Measurements from ENCODE around the gene LANCL2. TPM values are rescaled to one million over a fixed set of nuclear protein-coding genes. Genes with fewer than 3 reads are reported as not detected.
"Not testable (repeated sequence)": the region's sequence is repeated elsewhere in the genome, so short reads cannot be mapped to it uniquely, and the experiment has no call there.

Gene LANCL2
- total and polyA plus RNA-seq, 3 experiments from 2014 or later: 7.4 to 24.1 (median 22.1) TPM

GRCh38 chr7:55411844-55412243 lies 46.7 kb downstream of the LANCL2 start:
- CTCF ChIA-PET: no interaction called here
- Histone ChIP-seq H3K27ac (ENCODE audit: low read depth, low read length) (no peak overlapping the region), H3K27me3 (ENCODE audit: insufficient read depth, low read length, poor library complexity, severe bottlenecking) (no peaks in the 10 kb centered on the region), H3K4me1 (ENCODE audit: insufficient read depth, low read length) (no peaks in the 10 kb centered on the region), H3K36me3 (ENCODE audit: insufficient read depth, low read length) (peaks cover 5% of the 10 kb centered on the region), H3K9me3 (ENCODE audit: low read length) (no peaks in the 10 kb centered on the region), H3K4me3 (ENCODE audit: low read length) (no peak overlapping the region)
- Mint-ChIP-seq H3K27me3 (no peaks in the 10 kb centered on the region), H3K9me3 (no peaks in the 10 kb centered on the region), H3K4me1 (peaks cover 2 to 3% (median 3%) of the 10 kb centered on the region in 3 donors), H3K36me3 (peaks cover 0 to 20% (median 6%) of the 10 kb centered on the region in 3 donors), H3K27ac (no peak overlapping the region), H3K4me3 (no peak overlapping the region)
- POLR2A ChIA-PET: no interaction called here
- DNase-seq: no peak

GRCh38 chr7:55413442-55413841 lies 48.3 kb downstream of the LANCL2 start:
- CTCF ChIA-PET: interaction anchor here (0.8 to 4.3 kb wide), 4 partner anchors 121 to 134 kb away, joined by 3 to 66 read pairs (median 4); no protein-coding TSS in a partner anchor
- POLR2A ChIA-PET: no interaction called here
- no peaks in the 10 kb centered on the region for H3K4me1 ChIP-seq (ENCODE audit: insufficient read depth, low read length)

DNA sequence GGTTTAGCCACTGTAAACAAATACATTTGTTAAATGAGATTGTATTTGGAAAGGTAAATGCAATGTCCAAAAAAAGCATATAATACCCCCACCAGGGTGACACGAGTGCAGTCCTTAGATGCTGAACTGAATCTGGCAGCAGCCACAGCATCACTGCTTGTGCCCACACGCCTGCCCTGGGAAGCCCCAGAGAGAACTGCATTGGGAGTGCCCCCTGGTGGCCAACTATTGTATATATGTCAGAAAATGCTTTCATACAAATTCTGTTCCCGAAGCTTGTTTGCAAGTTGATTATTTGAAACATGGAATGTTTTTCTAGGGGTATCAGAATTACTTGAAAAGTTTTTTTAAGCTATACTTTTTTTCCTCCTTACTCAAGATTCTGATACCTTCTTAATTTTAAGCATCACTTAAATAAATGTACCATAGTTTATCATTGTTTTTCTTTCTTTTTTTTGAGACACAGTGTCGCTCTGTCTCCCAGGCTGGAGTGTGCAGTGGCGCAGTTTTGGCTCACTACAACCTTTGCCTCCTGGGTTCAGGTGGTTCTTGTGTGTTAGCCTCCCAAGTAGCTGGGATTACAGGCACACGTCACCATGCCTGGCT lies 50.1 kb downstream of the LANCL2 start:
- H3K9me3 ChIP-seq (ENCODE audit: low read length): no peaks in the 10 kb centered on the region
- no peaks in the 10 kb centered on the region for H3K27me3 Mint-ChIP-seq
- no peak overlapping the region for H3K4me3 Mint-ChIP-seq
- DNase-seq: peak; percentile 71 to 85 (median 73)
- no peaks in the 10 kb centered on the region for H3K4me1 ChIP-seq (ENCODE audit: insufficient read depth, low read length)
- no peaks in the 10 kb centered on the region for H3K9me3 Mint-ChIP-seq
- POLR2A ChIA-PET: no interaction called here
- H3K27ac ChIP-seq (ENCODE audit: low read depth, low read length): no peak overlapping the region
- peaks cover 0 to 17% (median 5%) of the 10 kb centered on the region in 3 donors for H3K36me3 Mint-ChIP-seq
- peaks cover 5% of the 10 kb centered on the region for H3K36me3 ChIP-seq (ENCODE audit: insufficient read depth, low read length)
- no peaks in the 10 kb centered on the region for H3K27me3 ChIP-seq (ENCODE audit: insufficient read depth, low read length, poor library complexity, severe bottlenecking)
- no peak overlapping the region for H3K4me3 ChIP-seq (ENCODE audit: low read length)
- H3K27ac Mint-ChIP-seq: peak overlapping the region in 1 of 8 donors; percentile 33
- peaks cover 2 to 3% (median 3%) of the 10 kb centered on the region in 3 donors for H3K4me1 Mint-ChIP-seq
- CTCF ChIA-PET: interaction anchor here (0.6 to 4.3 kb wide), 22 partner anchors 9 to 555 kb away, joined by 3 to 66 read pairs (median 4); no protein-coding TSS in a partner anchor

More at GRCh38 chr7:55413442-55413841, 48.3 kb downstream of the LANCL2 start:
- Histone ChIP-seq H3K27me3 (ENCODE audit: insufficient read depth, low read length, poor library complexity, severe bottlenecking) (no peaks in the 10 kb centered on the region), H3K9me3 (ENCODE audit: low read length) (no peaks in the 10 kb centered on the region), H3K4me3 (ENCODE audit: low read length) (no peak overlapping the region), H3K27ac (ENCODE audit: low read depth, low read length) (no peak overlapping the region), H3K36me3 (ENCODE audit: insufficient read depth, low read length) (peaks cover 5% of the 10 kb centered on the region)
- Mint-ChIP-seq H3K4me3 (no peak overlapping the region), H3K9me3 (no peaks in the 10 kb centered on the region), H3K4me1 (peaks cover 2 to 3% (median 3%) of the 10 kb centered on the region in 3 donors), H3K27ac (no peak overlapping the region), H3K36me3 (peaks cover 0 to 16% (median 5%) of the 10 kb centered on the region in 3 donors), H3K27me3 (no peaks in the 10 kb centered on the region)
- DNase-seq: no peak

DNA sequence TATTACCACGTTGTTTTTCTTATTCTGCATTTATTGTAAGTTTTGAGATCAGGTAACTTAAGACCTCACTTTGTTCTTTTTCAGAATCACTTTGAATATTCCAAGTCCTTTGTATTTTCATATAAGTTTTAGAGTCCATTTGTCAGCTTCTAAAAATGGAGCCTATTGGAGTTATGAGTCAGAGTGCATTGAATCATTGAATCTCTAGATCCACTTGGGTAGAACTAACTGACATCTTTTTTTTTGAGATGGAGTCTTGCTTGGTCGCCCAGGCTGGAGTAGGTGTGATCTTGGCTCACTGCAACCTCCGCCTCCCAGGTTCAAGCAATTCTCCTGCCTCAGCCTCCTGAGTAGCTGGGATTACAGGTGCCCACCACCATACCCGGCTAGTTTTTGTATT lies 52.3 kb downstream of the LANCL2 start:
- H3K4me3 Mint-ChIP-seq; H3K4me1 Mint-ChIP-seq; H3K27me3 ChIP-seq (ENCODE audit: insufficient read depth, low read length, poor library complexity, severe bottlenecking); H3K27me3 Mint-ChIP-seq; H3K27ac ChIP-seq (ENCODE audit: low read depth, low read length); H3K9me3 ChIP-seq (ENCODE audit: low read length); DNase-seq; H3K36me3 ChIP-seq (ENCODE audit: insufficient read depth, low read length); H3K36me3 Mint-ChIP-seq; H3K4me1 ChIP-seq (ENCODE audit: insufficient read depth, low read length); H3K4me3 ChIP-seq (ENCODE audit: low read length); POLR2A ChIA-PET; H3K9me3 Mint-ChIP-seq: not testable (repeated sequence)
- H3K27ac Mint-ChIP-seq: peak overlapping the region in 1 of 8 donors; percentile 0
- CTCF ChIA-PET: interaction anchor here (1.5 kb wide), 1 partner anchor 136 kb away, joined by 5 read pairs; no protein-coding TSS in a partner anchor

DNA sequence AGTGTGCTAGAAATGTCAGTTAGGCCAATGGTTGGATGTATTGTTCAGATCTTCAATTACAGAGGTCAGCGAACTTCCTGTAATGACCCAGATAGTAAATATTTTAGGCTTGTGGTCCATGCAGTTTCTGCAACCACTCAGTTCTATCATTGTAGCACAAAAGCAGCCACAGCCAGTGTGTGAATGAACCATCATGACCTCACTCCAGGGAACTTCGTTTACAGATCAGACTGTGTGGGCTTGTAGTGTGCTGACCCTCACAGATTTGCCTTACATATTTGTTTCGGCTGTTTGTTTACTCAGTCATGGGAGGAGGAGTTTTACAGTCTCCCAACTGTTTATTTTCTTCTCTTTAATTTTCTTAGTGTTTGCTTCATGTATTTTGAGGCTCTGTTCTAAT lies 55.4 kb downstream of the LANCL2 start:
- H3K9me3 ChIP-seq (ENCODE audit: low read length): no peaks in the 10 kb centered on the region
- CTCF ChIA-PET: interaction anchor here (1.4 kb wide), 1 partner anchor 176 kb away, joined by 3 read pairs; no protein-coding TSS in a partner anchor
- Mint-ChIP-seq H3K27ac (peak overlapping the region in 1 of 8 donors; percentile 54), H3K4me1 (no peaks in the 10 kb centered on the region), H3K36me3 (peaks cover under 1 to 15% (median 7%) of the 10 kb centered on the region in 3 donors), H3K9me3 (no peaks in the 10 kb centered on the region), H3K4me3 (no peak overlapping the region), H3K27me3 (no peaks in the 10 kb centered on the region)
- no peak overlapping the region for H3K27ac ChIP-seq (ENCODE audit: low read depth, low read length)
- POLR2A ChIA-PET: no interaction called here
- peaks cover 3% of the 10 kb centered on the region for H3K36me3 ChIP-seq (ENCODE audit: insufficient read depth, low read length)
- H3K4me3 ChIP-seq (ENCODE audit: low read length): no peak overlapping the region
- no peak for DNase-seq
- H3K4me1 ChIP-seq (ENCODE audit: insufficient read depth, low read length): no peaks in the 10 kb centered on the region
- H3K27me3 ChIP-seq (ENCODE audit: insufficient read depth, low read length, poor library complexity, severe bottlenecking): no peaks in the 10 kb centered on the region

DNA sequence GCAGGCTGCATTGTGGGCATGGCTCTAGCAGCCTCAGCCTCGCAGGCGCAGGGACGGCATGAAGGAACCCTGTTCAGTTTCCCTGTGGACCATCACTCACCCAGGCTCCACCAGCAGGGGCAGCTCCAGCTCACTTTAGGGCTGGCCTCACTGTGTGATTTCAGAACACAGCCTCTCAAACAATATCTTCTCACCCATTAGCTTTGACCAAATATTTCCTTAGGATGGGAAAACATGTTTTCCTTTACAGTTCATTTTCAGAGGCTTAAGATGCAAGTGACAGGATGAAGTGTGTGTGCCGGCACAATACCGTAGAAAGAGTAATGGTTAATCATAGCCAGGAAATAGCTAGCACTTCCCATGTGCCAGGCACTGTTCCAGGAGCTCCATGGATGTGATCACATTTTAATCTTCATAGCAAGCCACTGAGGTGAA lies 58.2 kb downstream of the LANCL2 start:
- peaks cover 12% of the 10 kb centered on the region for H3K36me3 ChIP-seq (ENCODE audit: insufficient read depth, low read length)
- Mint-ChIP-seq H3K4me1 (no peaks in the 10 kb centered on the region), H3K27ac (no peak overlapping the region), H3K9me3 (no peaks in the 10 kb centered on the region), H3K4me3 (no peak overlapping the region), H3K27me3 (no peaks in the 10 kb centered on the region), H3K36me3 (peaks cover 10 to 33% (median 19%) of the 10 kb centered on the region in 3 donors)
- H3K27me3 ChIP-seq (ENCODE audit: insufficient read depth, low read length, poor library complexity, severe bottlenecking): no peaks in the 10 kb centered on the region
- CTCF ChIA-PET: interaction anchor here (1.3 to 2.1 kb wide), 2 partner anchors 8 to 9 kb away, joined by 3 to 10 read pairs; no protein-coding TSS in a partner anchor
- no peak overlapping the region for H3K4me3 ChIP-seq (ENCODE audit: low read length)
- POLR2A ChIA-PET: no interaction called here
- no peak overlapping the region for H3K27ac ChIP-seq (ENCODE audit: low read depth, low read length)
- H3K4me1 ChIP-seq (ENCODE audit: insufficient read depth, low read length): no peaks in the 10 kb centered on the region
- no peak for DNase-seq
- no peaks in the 10 kb centered on the region for H3K9me3 ChIP-seq (ENCODE audit: low read length)

GRCh38 chr7:55423891-55424290 lies 58.8 kb downstream of the LANCL2 start:
- CTCF ChIA-PET: interaction anchor here (1.3 to 2.3 kb wide), 4 partner anchors 8 to 144 kb away, joined by 3 to 10 read pairs (median 4); no protein-coding TSS in a partner anchor
- Mint-ChIP-seq H3K9me3 (no peaks in the 10 kb centered on the region), H3K4me1 (no peaks in the 10 kb centered on the region), H3K4me3 (no peak overlapping the region), H3K27ac (no peak overlapping the region), H3K27me3 (no peaks in the 10 kb centered on the region), H3K36me3 (peaks cover 10 to 30% (median 22%) of the 10 kb centered on the region in 3 donors)
- no peak for DNase-seq
- POLR2A ChIA-PET: no interaction called here
- H3K4me1 ChIP-seq (ENCODE audit: insufficient read depth, low read length): no peaks in the 10 kb centered on the region
- no peaks in the 10 kb centered on the region for H3K27me3 ChIP-seq (ENCODE audit: insufficient read depth, low read length, poor library complexity, severe bottlenecking)
- no peaks in the 10 kb centered on the region for H3K9me3 ChIP-seq (ENCODE audit: low read length)
- no peak overlapping the region for H3K27ac ChIP-seq (ENCODE audit: low read depth, low read length)
- H3K4me3 ChIP-seq (ENCODE audit: low read length): no peak overlapping the region
- H3K36me3 ChIP-seq (ENCODE audit: insufficient read depth, low read length): peaks cover 12% of the 10 kb centered on the region

- Histone ChIP-seq H3K27me3 (ENCODE audit: insufficient read depth, low read length, poor library complexity, severe bottlenecking) (no peaks in the 10 kb centered on the region), H3K27ac (ENCODE audit: low read depth, low read length) (no peak overlapping the region), H3K4me1 (ENCODE audit: insufficient read depth, low read length) (no peaks in the 10 kb centered on the region), H3K9me3 (ENCODE audit: low read length) (no peaks in the 10 kb centered on the region), H3K36me3 (ENCODE audit: insufficient read depth, low read length) (peaks cover 12% of the 10 kb centered on the region), H3K4me3 (ENCODE audit: low read length) (no peak overlapping the region)
- H3K9me3 Mint-ChIP-seq: no peaks in the 10 kb centered on the region
- H3K36me3 Mint-ChIP-seq: peaks cover 10 to 30% (median 22%) of the 10 kb centered on the region in 3 donors
- no peaks in the 10 kb centered on the region for H3K27me3 Mint-ChIP-seq
- ChIA-PET POLR2A (no interaction called here), CTCF (interaction anchor here (1.3 to 2.3 kb wide), 3 partner anchors 10 to 146 kb away, joined by 3 to 5 read pairs (median 3); no protein-coding TSS in a partner anchor)
- no peak for DNase-seq
- no peaks in the 10 kb centered on the region for H3K4me1 Mint-ChIP-seq
- no peak overlapping the region for H3K4me3 Mint-ChIP-seq
- no peak overlapping the region for H3K27ac Mint-ChIP-seq
Measured at GRCh38 chr7:55425141-55425752, 60.1 kb downstream of the LANCL2 start.
